Tibial artery (tissue), 4 donors: ENCODE results near the gene MASP2.
A peak's percentile ranks its signal among the peaks of the same experiment; 100 is the strongest.

ENCODE experiments used
- DNase-seq, 2 donors: peaks; one replicate each; pipeline ENCODE4 v3.0.0-alpha.2; 2019
- H3K27ac ChIP-seq, 2 donors: fragments of 200-600 bp; sonication (generic) in 1 of 2; 1 replicate in 1 of 2; 2 replicates in 1 of 2; pipeline ENCODE4 v1.5.1; 2018 to 2019; ENCODE audit warnings: mild to moderate bottlenecking in 1 of 2
- H3K27me3 ChIP-seq, 2 donors: fragments of 200-600 bp; sonication (generic) in 1 of 2; one replicate each; pipeline versions ENCODE4 v1.5.1 to v1.6.0; 2016 to 2019
- H3K36me3 ChIP-seq, 3 donors: fragments of 200-600 bp; sonication (generic) in 2 of 3; one replicate each; pipeline ENCODE4 v1.5.1; 2016 to 2019; ENCODE audit warnings: mild to moderate bottlenecking in 2 of 3
- H3K4me1 ChIP-seq, 4 donors: fragments of 200-600 bp; sonication (generic) in 2 of 4; 1 replicate in 3 of 4; 2 replicates in 1 of 4; pipeline ENCODE4 v1.5.1; 2016 to 2019
- H3K4me3 ChIP-seq, 2 donors: fragments of 200-600 bp; sonication (generic) in 1 of 2; 1 replicate in 1 of 2; 2 replicates in 1 of 2; pipeline ENCODE4 v1.5.1; 2018 to 2019; ENCODE audit warnings: mild to moderate bottlenecking in 2 of 2
- H3K9me3 ChIP-seq, 3 donors: fragments of 200-600 bp; sonication (generic) in 1 of 3; one replicate each; pipeline ENCODE4 v1.5.1; 2016 to 2019
- intact Hi-C: fragments of 100-400 bp; cut with DNase I; formaldehyde crosslinking; loops from one replicate; pipeline ENCODE4 v1.15.0; 2023; ENCODE audit warnings: low total_unique reads
- TF ChIP-seq, protein P1 (sequence below), 2 experiments: fragments of 200-600 bp in 1 of 2; fragments of 450-650 bp in 1 of 2; IDR thresholded peaks; one replicate each; pipeline ENCODE4 v1.5.1; 2017 to 2019; ENCODE audit warnings: antibody characterized with exemption in 2 of 2, mild to moderate bottlenecking in 1 of 2, moderate library complexity in 1 of 2

The MASP2 gene

DNA sequence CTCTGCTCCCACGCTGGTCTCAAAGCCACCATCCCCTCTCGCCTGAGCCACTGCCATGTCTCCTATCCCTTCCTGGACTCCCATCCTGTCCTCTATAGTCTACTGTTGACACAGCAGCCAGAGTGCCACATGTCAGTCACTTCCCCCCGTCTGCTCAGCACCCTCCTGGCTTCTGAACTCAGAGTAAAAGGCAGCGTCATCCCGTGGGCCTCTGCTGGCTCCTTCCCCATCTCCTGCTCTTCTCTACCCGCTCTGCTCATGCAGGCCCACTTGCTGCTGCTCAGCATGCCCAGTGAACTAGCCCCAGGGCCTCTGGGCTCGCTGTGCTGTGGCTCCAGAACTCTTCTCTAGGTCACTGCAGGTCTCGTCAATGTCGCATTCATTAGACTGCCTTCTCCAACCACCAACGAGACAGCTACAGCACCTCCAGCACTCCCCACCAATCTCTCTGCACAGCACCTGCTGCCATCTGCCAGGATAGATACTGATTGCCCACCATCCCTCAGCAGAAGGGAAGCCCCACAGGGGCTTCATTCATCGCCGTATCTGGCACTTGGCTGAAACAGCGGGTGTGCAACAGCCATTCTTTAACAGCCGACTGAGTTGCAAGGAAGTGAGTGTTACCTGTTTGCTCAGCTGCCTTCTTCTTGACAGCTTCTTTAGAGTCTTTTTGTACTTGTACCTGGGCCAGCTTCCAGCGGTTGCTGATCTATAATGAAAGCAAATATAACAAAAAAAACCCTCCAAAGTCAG lies 24.6 kb upstream of the MASP2 start:
- Histone ChIP-seq H3K9me3 (no peaks in the 10 kb centered on the region), H3K27me3 (no peaks in the 10 kb centered on the region), H3K4me3 (no peak overlapping the region), H3K27ac (no peak overlapping the region), H3K36me3 (peaks cover 80 to 100% (median 97%) of the 10 kb centered on the region in 3 donors), H3K4me1 (no peaks in the 10 kb centered on the region)
- intact Hi-C loops: no loop called here
- TF ChIP-seq, protein P1, sequence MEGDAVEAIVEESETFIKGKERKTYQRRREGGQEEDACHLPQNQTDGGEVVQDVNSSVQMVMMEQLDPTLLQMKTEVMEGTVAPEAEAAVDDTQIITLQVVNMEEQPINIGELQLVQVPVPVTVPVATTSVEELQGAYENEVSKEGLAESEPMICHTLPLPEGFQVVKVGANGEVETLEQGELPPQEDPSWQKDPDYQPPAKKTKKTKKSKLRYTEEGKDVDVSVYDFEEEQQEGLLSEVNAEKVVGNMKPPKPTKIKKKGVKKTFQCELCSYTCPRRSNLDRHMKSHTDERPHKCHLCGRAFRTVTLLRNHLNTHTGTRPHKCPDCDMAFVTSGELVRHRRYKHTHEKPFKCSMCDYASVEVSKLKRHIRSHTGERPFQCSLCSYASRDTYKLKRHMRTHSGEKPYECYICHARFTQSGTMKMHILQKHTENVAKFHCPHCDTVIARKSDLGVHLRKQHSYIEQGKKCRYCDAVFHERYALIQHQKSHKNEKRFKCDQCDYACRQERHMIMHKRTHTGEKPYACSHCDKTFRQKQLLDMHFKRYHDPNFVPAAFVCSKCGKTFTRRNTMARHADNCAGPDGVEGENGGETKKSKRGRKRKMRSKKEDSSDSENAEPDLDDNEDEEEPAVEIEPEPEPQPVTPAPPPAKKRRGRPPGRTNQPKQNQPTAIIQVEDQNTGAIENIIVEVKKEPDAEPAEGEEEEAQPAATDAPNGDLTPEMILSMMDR (IDR thresholded peaks at IDR 0.05): no peak
- peak in 1 of 2 donors; percentile 21 for DNase-seq

DNA sequence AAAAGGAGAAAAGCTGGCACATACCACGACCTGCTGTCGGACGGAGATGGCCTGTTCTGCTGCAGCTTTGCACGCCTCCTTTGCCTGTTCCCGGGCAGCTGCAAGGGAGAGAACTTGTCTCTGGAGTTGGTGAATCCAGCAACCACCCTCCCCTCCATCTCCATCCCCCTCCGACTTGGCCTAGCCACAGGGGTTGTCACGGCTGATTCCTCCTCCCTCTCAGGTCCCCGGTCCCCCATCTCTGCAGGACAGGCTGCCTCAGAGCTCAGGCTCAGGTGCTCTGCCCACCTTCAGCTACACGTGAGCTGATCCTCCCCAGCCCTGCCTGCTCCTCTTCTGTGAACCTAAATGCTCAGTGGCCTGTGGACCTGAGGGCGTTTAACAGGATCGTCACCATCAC lies 23.8 kb upstream of the MASP2 start:
- peaks cover 78 to 100% (median 97%) of the 10 kb centered on the region in 3 donors for H3K36me3 ChIP-seq
- TF ChIP-seq, protein P1 (IDR thresholded peaks at IDR 0.05): no peak
- H3K4me1 ChIP-seq: no peaks in the 10 kb centered on the region
- H3K27ac ChIP-seq: no peak overlapping the region
- intact Hi-C loops: no loop called here
- H3K4me3 ChIP-seq: no peak overlapping the region
- peak in 1 of 2 donors; percentile 37 for DNase-seq
- H3K27me3 ChIP-seq: no peaks in the 10 kb centered on the region
- H3K9me3 ChIP-seq: no peaks in the 10 kb centered on the region

GRCh38 chr1:11068600-11069473 lies 21.8 kb upstream of the MASP2 start:
- TF ChIP-seq, protein P1 (IDR thresholded peaks at IDR 0.05): no peak
- intact Hi-C loops: no loop called here
- H3K27ac ChIP-seq: no peak overlapping the region
- peak in 1 of 2 donors; percentile 48 for DNase-seq
- no peak overlapping the region for H3K4me3 ChIP-seq
- no peaks in the 10 kb centered on the region for H3K4me1 ChIP-seq
- H3K9me3 ChIP-seq: no peaks in the 10 kb centered on the region
- H3K36me3 ChIP-seq: peaks cover 70 to 100% (median 90%) of the 10 kb centered on the region in 3 donors
- H3K27me3 ChIP-seq: no peaks in the 10 kb centered on the region

DNA sequence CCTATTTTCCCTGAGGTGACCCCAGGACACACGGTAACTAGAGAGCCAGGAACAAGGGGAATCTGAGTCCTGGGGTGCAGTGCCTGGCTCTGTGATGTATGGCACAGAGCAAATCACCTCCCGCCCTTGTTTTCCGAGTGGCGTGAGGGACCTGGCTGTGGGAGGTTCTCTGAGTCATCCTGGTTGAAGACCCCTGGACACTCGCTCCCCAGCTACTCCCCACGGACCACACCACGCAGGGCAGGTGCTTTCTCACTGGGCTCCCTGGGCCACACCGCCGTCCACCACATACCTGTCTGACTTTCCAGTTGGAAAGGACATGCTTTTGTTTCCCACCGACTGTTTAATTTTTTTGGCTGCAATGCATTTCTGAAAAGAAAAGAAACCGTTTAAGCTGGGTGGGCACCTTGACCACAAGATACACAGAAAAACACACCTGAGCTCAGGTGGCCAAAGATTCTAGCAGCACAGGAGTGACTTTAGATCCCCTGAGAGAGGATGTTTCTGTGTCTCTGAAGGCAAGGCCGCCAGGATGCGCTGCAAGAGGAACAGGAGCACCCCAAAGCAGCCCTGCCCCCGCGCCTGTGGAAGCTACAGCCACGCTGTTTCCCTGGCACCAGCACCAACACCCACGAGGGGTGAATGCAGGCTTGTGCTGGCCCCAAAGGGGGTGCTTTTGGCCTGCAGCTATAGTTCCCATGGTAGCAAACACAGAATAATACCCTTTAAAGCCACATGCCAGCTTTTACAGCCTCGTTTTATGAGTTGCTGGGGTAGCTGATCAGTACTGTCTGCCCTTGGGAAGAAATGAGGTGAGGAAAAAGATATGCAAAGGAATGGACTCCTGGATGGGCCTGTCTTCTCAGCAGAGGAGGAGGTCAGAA lies 20.9 kb upstream of the MASP2 start:
- H3K36me3 ChIP-seq: peaks cover 61 to 98% (median 81%) of the 10 kb centered on the region in 3 donors
- no peaks in the 10 kb centered on the region for H3K27me3 ChIP-seq
- H3K27ac ChIP-seq: no peak overlapping the region
- H3K9me3 ChIP-seq: no peaks in the 10 kb centered on the region
- intact Hi-C loops: no loop called here
- DNase-seq: peak in 1 of 2 donors; percentile 57
- H3K4me3 ChIP-seq: no peak overlapping the region
- TF ChIP-seq, protein P1 (IDR thresholded peaks at IDR 0.05): no peak
- H3K4me1 ChIP-seq: no peaks in the 10 kb centered on the region

DNA sequence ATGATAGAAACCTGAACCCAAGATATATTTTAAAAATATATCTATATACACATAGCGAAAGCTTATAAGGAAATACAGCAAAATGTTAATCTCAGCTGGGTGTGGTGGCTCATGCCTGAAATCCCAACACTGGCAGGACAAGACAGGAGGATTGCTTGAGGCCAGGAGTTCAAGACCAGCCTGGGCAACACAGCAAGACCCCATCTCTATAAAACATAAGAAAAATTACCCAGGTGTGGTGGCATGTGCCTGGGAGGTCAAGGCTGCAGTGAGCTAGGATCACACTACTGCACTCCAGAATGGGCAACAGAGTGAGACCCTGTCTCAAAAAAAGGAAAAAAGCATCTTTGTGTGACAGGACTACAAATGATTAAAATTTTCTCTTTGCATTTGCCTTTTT lies 18.8 kb upstream of the MASP2 start:
- Histone ChIP-seq H3K9me3 (no peaks in the 10 kb centered on the region), H3K4me3 (no peak overlapping the region), H3K27me3 (no peaks in the 10 kb centered on the region), H3K27ac (no peak overlapping the region), H3K36me3 (peaks cover 48 to 77% (median 60%) of the 10 kb centered on the region in 3 donors), H3K4me1 (peaks cover 0 to 12% (median 9%) of the 10 kb centered on the region in 4 donors)
- TF ChIP-seq, protein P1 (IDR thresholded peaks at IDR 0.05): no peak
- intact Hi-C loops: no loop called here
- peak in 1 of 2 donors; percentile 10 for DNase-seq
